DND-41 (cell line): Measurements from ENCODE around the gene SMIM5.

ENCODE experiments used
- ATAC-seq: fragments of 200-7000 bp; cut with Tn5 transposase; 3 replicates; pipeline ENCODE4 v1.9.1; 2021; ENCODE audit warnings: low read depth; ENCODE audit not compliant: insufficient read depth
- DNase-seq: peaks from one replicate; pipeline ENCODE4 v3.0.0-alpha.2; 2020
- H2AFZ ChIP-seq: 2 replicates; pipeline ENCODE4 v1.6.0; 2012; ENCODE audit warnings: low read depth, low read length
- H3K27ac ChIP-seq: 2 replicates; pipeline ENCODE4 v1.5.1; 2012; ENCODE audit warnings: low read length, inconsistent platforms
- H3K27me3 ChIP-seq: fragments of 200-600 bp; sonication (generic); 2 replicates; pipeline ENCODE4 v1.6.0; 2012; ENCODE audit warnings: low read length, mild to moderate bottlenecking, inconsistent platforms; ENCODE audit not compliant: insufficient read depth, poor library complexity
- H3K36me3 ChIP-seq: 2 replicates; pipeline ENCODE4 v1.5.1; 2012; ENCODE audit warnings: low read length, inconsistent platforms; ENCODE audit not compliant: insufficient read depth
- H3K4me1 ChIP-seq: 2 replicates; pipeline ENCODE4 v1.5.1; 2012; ENCODE audit warnings: mild to moderate bottlenecking, low read length; ENCODE audit not compliant: insufficient read depth
- H3K4me2 ChIP-seq: 2 replicates; pipeline ENCODE4 v1.6.0; 2012; ENCODE audit warnings: mild to moderate bottlenecking, moderate library complexity, low read length, inconsistent platforms; ENCODE audit not compliant: insufficient read depth
- H3K4me3 ChIP-seq, 2 experiments: fragments of 200-600 bp in 1 of 2; shearing (Covaris generic) in 1 of 2; 2 replicates each; pipeline ENCODE4 v1.5.1; 2012 to 2016; ENCODE audit warnings: inconsistent platforms in 2 of 2, low read length in 2 of 2, mild to moderate bottlenecking in 2 of 2, low read depth in 1 of 2, moderate library complexity in 1 of 2
- H3K79me2 ChIP-seq: 2 replicates; pipeline ENCODE4 v1.6.0; 2012; ENCODE audit warnings: low read length, inconsistent platforms; ENCODE audit not compliant: insufficient read depth
- H3K9ac ChIP-seq: 2 replicates; pipeline ENCODE4 v1.6.0; 2012; ENCODE audit warnings: low read depth, mild to moderate bottlenecking, inconsistent platforms, low read length, moderate library complexity
- H3K9me3 ChIP-seq: 2 replicates; pipeline ENCODE4 v1.5.1; 2012; ENCODE audit warnings: low read length, moderate library complexity, mild to moderate bottlenecking, inconsistent platforms; ENCODE audit not compliant: insufficient read depth, severe bottlenecking
- H4K20me1 ChIP-seq: 2 replicates; pipeline ENCODE4 v1.6.0; 2012; ENCODE audit warnings: low read length; ENCODE audit not compliant: insufficient read depth
- EZH2 ChIP-seq: IDR thresholded peaks from 3 replicates; pipeline ENCODE4 v1.6.1; 2012; ENCODE audit warnings: borderline replicate concordance, low read depth, mild to moderate bottlenecking, moderate library complexity, low read length, inconsistent platforms; ENCODE audit not compliant: severe bottlenecking
- TF ChIP-seq, protein P1 (sequence below): IDR thresholded peaks from 2 replicates; pipeline ENCODE4 v1.5.1; 2012; ENCODE audit warnings: borderline replicate concordance, low read length, moderate library complexity, mild to moderate bottlenecking; ENCODE audit not compliant: poor library complexity, severe bottlenecking; ENCODE audit errors: extremely low read depth

Gene SMIM5

DNA sequence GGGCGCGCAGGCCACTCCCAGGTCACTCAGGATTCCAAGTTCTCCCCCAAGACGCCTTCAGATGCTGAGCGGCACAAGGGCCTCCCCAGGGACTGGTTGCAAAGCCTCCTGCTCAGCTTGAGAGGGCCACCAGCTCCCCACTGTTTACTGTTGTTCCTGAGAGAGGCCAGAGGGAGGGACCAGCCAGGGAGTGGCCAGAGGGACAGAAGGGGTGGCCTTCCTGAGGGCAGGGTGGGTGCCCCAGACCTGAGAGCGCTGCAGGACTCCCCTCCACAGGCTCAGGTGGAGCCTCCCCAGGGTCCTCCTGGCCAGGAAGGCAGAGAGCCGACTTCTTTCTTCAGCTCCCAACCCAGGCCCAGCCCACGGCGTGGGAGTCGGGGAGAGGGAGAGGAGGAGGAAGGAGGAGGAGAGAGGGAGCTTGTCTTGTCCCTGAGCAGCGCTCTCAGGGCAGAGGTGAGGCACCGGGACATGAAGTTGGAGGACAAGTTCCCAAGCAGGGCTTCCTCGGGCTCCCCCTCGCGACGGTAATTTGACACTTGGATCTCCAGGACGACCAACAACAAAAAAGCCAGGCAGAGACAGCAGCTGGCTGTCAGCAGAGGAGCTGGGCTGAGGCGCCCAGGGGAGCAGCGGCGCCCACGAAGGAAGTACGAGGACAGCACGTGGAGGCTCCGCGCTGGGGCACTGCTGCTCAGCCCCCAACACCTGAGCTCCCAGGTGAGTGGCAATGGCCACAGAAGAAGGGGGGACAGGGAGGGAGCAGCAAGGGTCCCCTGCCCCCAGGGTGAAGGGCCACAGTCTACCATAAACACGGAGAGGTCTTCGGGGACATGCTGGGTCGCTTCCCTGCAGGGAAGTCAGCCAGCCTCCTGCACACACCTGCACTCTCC, 497 bp downstream of the SMIM5 start:
- peak; percentile 78 for DNase-seq
- H2AFZ ChIP-seq = no peak overlapping the region

DNA sequence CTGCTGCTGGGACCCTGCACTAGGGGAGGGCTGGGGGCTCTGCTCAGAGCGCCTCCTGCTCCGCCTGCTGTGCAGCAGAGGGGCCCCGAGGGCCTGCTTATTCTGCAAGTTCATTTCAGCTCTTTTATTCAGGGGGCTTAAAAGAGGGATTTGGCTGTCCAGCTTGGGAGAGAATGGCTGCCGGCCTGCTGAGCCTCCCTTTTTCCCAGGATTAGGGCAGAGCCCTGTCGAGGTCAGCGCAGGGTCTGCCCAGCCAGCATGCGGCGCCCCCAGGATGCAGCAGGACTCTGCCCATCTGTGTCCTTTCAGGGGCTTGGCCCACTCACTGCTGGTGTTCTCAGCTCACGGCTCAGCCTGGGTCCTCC, 1.1 kb downstream of the SMIM5 start:
- Histone ChIP-seq H3K4me2 (0 out of 2 replicates have a peak overlapping the region, but pooled peaks have one; percentile 29), H2AFZ (no peak overlapping the region), H3K9me3 (no peaks in the 10 kb centered on the region), H3K27ac (no peak overlapping the region), H3K4me3 (no peak overlapping the region), H4K20me1 (peaks cover 25% of the 10 kb centered on the region), H3K27me3 (no peaks in the 10 kb centered on the region), H3K36me3 (peaks cover 19% of the 10 kb centered on the region), H3K9ac (no peak overlapping the region), H3K79me2 (no peaks in the 10 kb centered on the region), H3K4me1 (peaks cover 12% of the 10 kb centered on the region)
- TF ChIP-seq, protein P1, sequence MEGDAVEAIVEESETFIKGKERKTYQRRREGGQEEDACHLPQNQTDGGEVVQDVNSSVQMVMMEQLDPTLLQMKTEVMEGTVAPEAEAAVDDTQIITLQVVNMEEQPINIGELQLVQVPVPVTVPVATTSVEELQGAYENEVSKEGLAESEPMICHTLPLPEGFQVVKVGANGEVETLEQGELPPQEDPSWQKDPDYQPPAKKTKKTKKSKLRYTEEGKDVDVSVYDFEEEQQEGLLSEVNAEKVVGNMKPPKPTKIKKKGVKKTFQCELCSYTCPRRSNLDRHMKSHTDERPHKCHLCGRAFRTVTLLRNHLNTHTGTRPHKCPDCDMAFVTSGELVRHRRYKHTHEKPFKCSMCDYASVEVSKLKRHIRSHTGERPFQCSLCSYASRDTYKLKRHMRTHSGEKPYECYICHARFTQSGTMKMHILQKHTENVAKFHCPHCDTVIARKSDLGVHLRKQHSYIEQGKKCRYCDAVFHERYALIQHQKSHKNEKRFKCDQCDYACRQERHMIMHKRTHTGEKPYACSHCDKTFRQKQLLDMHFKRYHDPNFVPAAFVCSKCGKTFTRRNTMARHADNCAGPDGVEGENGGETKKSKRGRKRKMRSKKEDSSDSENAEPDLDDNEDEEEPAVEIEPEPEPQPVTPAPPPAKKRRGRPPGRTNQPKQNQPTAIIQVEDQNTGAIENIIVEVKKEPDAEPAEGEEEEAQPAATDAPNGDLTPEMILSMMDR = no peak
- TF ChIP-seq EZH2 = no peak
- ATAC-seq = no peak
- no peak for DNase-seq

More for the DNA sequence above, 497 bp downstream of the SMIM5 start:
- H3K79me2 ChIP-seq = no peaks in the 10 kb centered on the region
- H3K9ac ChIP-seq = no peak overlapping the region
- H3K27ac ChIP-seq = no peak overlapping the region
- peak; percentile 78 for ATAC-seq
- peaks cover 25% of the 10 kb centered on the region for H4K20me1 ChIP-seq
- peak overlapping the region; percentile 29; the same call in 1 of the 2 replicates for H3K4me2 ChIP-seq
- H3K27me3 ChIP-seq = no peaks in the 10 kb centered on the region
- no peak overlapping the region for H3K4me3 ChIP-seq
- H3K4me1 ChIP-seq = peaks cover 12% of the 10 kb centered on the region
- H3K36me3 ChIP-seq = peaks cover 20% of the 10 kb centered on the region
- TF ChIP-seq, protein P1 = peak; percentile 69
- no peak for TF ChIP-seq EZH2
- no peaks in the 10 kb centered on the region for H3K9me3 ChIP-seq

DNA sequence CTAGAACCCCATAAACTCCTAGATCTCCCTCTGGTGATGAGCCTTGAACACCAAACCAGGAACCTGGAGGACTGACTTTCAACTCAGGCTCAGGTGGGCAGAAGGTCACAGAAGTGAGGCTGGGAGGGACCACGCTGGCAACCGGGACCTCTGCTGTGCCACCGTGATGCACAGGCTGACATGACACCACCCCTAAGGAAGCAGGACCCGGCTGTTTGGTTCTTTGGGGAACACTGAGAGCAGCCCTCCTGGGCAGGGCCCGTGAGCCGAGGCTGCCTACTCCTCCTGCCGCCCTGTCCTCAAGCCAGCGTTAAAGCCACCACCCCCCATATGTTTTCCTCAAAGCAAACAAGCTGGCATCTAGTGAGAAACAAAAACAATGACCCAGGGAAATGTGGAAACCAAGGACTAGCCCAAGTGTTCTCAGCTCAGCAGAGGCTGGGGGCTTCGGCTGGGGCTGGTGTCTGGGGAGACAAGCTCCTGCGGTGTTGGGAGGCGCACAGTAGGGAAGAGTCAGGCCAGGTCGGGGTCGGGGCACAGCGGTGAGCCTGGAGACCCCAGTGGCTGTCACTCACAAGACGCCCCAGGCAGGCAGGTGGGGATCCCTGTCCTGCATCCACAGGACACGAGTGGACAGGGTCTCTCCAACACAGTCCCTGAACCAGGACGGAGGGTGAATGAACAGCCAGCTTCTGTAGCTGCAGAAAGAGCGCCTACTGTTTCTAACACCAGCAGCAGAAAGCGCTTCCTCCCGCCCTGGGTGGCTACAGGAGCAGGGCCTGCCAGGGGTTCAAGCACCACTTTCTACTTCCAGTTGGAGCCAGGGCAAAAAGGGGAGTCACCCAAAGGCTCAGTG, 1.7 kb downstream of the SMIM5 start:
- H3K9me3 ChIP-seq = no peaks in the 10 kb centered on the region
- peaks cover 16% of the 10 kb centered on the region for H3K36me3 ChIP-seq

More for the DNA sequence above, 1.7 kb downstream of the SMIM5 start:
- Histone ChIP-seq H3K4me1 (peaks cover 12% of the 10 kb centered on the region), H3K27ac (no peak overlapping the region), H2AFZ (no peak overlapping the region), H3K4me3 (no peak overlapping the region), H3K27me3 (no peaks in the 10 kb centered on the region), H3K9ac (no peak overlapping the region), H3K4me2 (no peak overlapping the region), H4K20me1 (peaks cover 25% of the 10 kb centered on the region), H3K79me2 (no peaks in the 10 kb centered on the region)
- ATAC-seq (no peak), DNase-seq (no peak)
- TF ChIP-seq, protein P1 = no peak
